GM18520 (cell line): ENCODE measurements around the gene RAB22A.

Experiments
- ATAC-seq: cut with Tn5 transposase; IDR thresholded peaks from one replicate; pipeline ENCODE4 v1.9.1; 2021; ENCODE audit not compliant: unreplicated experiment

RAB22A gene

DNA sequence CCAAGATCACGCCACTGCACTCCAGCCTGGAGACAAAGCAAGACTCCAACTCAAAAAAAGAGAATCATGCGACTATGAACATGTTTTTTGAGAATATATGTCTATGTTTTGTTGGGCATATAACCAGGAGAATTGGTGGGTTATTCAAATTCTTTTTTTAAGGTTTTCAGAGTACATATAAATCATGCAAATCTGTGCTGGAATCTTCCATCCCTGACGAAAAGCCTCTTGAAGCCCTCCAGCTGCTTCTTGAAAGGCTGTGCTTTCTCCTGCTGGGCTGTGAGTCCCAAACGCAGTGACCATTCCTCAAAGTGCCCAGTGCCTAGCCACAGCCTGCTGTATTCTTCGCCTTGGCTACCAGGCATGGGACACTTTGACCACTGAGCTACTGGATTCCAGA is 9.2 kb upstream of the RAB22A start:
- ATAC-seq, result no peak

DNA sequence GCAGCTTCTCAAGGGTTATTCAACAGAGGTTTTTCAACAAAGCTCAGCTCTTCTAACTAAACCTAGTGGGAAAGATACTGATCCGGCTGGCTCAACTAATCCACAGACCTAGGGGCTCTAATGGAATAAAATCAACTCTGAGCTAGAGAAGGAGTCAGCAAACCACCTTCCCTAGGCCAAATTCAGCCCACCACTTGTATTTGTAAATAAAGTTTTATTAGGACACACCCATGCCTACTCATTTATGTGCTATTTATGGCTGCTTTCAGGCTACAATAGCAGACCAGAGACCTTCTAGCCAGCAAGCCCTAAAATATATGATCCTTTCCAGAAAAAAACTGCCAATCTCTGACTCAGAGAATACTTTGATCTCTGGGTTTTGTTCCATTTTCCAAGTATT is 6.0 kb upstream of the RAB22A start:
- no peak for ATAC-seq

DNA sequence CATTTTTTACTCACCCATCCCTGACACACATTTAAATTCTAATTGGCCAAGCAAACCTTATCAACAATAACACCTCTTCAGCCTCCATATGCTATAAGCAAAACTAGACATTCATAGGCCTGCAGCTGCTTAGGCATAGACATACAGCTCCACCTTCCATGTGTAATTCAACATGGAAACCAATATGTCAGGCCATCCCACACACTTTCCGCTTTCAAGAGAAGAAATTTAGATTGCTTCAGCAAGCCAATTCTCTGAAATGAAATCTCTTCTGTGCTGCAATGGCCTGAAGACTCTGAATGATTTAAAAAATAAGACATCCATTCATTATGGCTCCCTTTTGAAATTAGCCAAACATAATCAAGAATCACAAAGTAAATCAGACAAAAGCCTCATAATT is 4.5 kb upstream of the RAB22A start:
- no peak for ATAC-seq

DNA sequence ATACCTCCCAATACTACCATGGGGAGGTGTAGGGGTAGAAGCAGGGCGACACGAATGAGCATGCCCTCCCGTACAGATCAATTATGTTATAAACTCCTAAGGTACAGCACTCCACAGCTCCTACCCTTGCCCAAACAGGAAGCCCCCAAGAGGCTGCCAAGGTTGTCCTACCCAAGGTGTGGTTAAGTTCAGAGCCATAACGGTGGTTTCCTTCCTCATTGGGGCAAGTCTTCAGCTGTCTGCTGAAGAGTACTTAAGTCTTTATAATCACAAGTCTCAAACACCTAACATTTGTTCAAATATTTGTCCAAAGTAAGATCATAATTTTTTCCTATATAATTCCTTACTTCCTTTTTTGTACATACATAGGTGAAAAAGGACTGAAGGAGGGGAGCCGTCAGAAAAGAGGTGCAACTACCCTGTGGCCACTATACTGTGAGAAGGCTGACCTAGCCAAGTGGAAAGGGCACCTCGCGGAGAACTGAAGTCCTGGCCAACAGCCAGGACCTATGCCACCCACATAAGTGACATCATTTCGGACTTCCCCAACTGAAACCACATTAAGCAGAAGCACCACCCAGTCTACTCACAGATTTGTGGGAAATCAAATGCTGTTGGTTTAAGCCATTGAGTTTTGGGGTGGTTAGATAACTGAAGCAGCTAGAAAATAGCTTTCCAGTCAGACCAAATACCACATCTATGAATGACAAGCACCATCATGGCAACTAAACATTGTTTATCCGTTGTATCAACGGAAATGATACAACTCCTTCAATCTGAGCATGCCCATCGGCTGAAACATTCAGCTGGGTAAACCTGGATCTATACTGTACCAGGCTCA is 2.9 kb upstream of the RAB22A start:
- peak; percentile 63 for ATAC-seq

DNA sequence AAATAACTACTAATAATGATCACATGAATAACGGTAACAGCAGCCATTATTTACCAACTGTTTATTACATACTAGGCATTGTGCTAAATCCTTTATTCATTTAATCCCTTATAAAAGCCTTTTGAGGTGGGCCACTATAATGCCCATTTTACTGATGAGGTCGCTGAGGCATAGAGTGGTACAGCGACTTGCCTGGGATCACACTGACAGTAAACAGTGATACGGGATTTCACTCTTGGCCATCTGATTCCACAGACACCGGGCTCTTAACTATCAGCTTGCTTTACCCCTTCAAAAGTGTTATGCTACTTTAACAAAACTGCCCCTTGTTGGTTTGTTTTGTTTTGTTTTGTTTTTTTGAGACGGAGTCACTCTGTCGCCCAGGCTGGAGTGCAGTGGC is 2.2 kb upstream of the RAB22A start:
- no peak for ATAC-seq

DNA sequence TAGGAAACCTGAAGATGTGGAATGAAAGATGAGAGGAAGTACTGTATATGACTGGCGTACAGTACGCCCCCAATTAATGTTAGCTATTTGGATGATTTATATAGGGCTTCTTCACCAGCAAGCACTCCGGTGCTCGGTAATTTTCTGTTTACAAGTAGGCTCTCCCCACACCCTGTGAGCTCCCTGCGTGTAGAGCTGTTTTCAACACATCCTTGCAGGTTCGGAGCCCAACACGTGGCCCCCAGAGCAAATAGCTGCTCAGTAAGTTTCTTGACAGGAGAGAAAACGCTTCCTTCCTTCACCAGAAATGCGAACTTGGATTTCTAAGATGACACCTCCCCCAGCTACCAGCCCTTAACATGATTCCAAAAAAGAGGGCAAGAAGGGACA is 1.2 kb upstream of the RAB22A start:
- no peak for ATAC-seq

DNA sequence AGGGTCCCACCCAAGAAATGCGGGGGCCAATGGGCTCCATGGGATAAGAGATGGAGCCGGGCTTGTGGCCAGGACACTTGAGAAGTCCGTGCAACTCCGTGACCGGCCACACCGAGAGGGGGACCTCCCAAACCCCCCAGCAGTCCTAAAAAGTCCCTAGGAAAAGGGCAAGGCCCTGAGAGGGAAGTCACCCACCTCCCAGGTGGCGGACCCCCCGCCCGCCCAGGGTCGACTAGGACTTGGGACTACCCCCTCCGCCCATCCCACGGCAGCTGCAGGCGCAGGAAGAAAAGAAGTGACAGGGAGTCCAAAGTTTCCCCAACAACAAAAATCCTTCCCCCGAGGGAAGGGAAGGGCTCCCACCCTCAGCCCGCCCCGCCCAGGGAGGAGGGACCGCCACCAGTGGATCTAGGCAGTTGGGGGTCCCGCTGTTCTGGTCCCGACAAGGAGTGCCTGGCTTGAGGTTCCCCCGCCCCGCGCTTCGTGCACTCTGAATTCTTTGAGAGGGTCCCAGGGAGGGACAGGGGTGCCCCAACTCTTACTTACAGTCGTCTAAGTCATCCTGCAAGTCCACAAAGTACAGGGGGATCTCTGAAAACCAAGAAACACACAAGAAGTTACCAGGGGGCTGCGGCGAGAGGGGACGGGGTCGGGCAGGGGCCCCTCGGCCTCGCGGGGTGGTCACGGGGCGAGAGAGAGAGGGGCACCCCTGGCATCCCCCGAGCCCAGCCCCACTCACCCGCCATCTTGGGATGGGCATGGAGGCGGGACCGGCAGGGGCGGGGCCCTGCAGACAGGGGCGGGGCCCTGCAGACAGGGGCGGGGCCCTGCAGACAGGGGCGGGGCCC is 611 bp upstream of the RAB22A start:
- ATAC-seq, result peak; percentile 25

DNA sequence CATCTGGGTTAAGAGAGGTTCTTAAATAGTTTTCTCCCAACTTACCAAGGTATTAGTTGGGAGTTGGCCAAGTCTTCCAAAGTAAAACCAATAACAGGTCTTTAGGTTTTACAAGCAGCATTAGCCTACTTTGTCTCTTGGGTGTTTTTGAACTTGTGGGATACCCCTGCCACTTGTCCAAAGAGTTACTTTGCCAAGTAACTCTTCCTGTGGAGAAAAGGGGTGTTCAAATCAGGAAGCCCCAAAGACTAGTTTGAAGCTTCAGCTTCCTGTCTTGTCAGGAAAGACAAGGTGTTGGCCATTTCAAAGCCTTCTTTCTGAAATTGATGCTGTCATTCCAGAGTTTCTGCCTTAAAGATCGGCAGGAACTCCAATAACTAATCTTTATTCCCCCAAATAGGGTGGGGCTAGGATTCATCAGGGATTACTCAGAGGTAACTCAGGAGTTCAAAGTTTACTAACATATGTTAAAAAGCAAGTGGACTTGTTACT is 822 bp downstream of the RAB22A start:
- ATAC-seq, result no peak

DNA sequence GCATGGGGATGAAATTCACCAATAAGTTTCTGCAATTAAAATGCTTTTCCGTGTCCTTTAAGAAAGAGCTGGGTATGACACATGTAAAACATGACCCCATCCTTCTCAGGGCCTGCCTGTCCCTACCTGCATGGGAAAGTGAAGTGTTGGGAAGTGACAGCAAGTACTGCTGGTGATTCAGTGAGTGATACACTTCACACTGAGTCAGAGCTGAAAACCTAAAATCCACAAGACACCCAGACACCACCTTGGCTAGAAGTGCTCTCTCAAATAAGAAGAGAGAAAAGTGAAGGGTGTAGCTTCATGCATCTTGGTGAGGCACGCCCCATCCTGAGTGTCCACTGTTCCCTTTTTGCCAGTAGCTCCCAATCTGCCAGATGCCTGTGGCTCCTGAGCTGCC is 3.3 kb downstream of the RAB22A start:
- no peak for ATAC-seq

DNA sequence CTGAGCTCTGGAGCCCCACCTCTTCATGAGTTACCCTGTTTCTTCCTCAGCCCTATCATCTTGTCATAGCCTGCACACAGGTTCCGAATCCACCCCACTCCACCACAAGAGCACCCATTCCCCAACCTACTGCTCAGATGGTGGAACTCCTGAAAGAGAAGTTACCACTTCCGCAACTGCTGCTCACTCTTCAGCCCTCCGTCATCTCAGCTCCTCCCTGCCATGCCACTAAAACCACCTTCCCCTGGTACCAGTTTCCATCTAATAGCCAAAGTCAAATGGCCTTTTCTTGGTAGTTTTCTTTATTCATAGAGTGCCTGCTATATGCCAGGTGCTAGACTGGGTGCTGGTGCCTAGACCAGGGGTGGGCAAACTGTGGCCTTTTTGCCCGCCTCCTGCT is 3.9 kb downstream of the RAB22A start:
- ATAC-seq, result no peak

DNA sequence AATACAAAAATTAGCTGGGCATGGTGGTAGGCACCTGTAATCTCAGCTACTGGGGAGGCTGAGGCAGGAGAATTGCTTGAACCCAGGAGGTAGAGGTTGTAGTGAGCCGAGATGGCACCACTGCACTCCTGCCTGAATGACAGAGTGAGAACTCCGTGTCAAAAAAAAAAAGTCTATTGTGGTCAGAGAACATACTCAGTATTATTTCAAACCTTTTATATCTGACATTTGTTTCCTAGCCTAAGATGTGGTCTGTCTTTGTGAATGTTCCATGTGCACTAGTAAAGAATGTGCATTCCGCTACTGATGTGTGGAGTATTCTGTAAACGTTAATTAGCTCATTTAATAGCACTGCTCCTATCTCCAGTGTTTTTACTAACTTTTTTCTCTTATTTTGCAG is 11.7 kb downstream of the RAB22A start:
- ATAC-seq, result no peak

DNA sequence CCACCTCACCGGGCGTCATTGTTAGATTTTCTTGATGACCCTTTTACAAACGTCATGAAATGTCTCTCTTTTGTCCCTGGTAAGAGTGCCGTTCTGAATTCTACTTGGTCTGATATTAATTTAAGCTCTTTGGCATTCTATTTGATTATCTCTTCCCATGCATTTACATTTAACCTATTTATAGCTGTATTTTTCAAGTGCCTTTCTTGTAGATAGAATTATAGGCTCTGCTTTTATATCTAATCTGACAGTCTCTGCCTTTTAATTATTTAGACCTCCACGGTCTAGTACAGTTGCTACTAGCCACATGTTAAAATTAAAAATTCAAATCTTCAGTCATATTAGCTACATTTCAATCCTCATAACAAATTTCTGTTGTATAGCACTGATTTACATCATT is 12.6 kb downstream of the RAB22A start:
- ATAC-seq, result no peak

DNA sequence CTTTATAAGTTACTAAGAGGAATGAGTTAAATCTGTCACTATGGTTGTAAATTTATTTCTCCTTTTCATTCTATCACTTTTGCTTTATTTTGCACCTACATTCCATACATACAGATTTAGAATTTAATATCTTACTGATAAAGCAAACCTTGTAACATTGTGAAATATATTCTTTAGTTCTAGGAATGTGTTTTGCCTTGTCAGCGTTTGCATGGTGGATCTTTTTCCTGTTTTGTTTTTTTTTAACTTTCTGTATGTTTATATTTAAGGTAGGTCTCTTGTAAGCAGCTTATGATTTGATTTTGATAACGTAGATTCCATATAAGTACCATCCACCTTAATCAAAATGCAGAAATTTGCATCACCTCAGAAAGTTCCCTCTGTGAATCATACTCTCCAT is 16.4 kb downstream of the RAB22A start:
- ATAC-seq, result no peak

DNA sequence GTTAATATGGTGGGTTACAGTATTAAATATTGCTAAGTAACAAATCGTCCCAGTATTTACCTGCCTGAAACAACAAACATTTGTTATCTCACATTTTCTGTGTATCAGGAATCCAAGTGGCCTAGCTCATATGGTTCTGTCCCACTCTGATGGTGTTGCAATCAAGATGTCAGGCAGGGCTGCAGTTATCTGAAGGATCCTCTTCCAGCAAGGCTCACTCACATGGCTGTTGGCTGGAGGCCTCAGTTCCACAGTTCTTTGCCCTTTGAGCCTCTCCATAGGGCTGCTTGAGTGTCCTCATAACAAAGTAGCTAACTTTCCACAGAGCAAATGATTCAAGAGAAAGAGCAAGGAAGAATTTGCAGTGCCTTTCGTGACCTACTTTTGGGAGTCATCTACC is 17.7 kb downstream of the RAB22A start:
- ATAC-seq, result no peak

DNA sequence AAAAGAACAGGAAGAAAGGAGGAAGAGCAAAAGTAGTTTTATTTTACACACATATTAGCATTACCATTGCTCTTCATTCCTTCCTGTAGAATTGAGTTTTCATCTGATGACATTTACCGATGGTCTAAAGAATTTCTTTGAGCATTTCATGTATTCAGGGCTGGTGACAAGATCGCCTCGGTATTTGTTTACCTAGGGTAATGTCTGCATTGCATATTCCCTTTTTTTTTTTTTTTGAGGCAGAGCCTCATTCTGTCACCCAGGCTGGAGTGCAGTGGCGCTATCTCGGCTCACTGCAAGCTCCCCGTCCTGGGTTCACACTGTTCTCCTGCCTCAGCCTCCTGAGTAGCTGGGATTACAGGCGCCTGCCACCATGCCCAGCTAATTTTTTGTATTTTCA is 19.3 kb downstream of the RAB22A start:
- no peak for ATAC-seq

DNA sequence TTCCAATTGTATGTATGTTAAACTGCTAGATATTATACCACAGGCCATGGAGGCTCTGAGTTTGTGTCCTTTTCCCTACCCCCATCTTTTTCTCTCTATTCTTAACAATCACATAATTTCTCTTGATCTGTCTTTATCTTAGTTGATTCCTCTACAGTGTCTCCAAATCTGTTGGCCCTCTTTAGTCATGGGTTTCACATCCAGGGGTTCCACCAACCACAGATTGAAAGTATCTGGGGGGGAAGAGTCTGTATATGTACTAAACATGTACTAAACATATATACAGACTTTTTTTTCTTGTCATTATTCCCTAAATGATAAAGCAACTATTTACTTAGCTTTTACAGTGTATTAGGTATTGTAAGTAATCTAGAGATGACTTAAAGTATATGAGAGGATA is 20.2 kb downstream of the RAB22A start:
- no peak for ATAC-seq

DNA sequence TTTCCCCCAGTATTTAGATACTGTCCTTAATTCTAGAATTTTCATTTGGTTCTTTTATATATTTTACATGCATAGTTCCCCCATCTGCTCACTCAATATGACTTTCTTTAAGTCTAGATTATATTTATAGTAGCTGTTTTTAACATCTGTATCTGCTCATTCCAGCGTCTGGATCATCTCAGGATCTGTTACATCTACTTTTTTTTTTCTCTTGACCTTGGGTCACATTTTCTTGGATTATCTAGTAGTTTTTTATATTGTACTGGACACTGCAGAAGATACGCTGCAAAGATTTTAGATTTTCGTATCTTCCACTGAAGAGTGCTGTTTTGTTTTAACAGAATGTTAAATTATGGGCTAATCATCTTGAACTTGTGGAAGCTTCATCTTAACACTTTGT is 20.7 kb downstream of the RAB22A start:
- ATAC-seq, result no peak

DNA sequence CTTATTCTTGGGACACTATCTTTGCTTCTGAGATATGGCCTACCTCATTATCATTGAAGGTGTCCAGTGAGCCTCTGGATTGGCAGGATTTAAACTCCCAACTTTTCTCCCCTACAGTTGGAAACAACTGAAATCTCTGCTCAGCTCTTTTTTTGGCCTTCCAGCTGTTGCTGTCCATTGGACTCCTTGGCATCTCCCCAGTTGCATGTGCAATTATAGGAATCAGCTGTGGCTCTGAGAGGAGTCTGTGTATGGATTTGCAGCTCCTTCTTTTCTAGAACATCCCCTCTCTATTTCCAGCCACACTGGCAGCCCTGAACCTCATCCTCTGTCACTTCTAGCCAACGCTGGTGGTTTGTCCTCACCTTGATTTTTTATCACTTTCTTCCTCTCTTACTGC is 21.2 kb downstream of the RAB22A start:
- ATAC-seq, result no peak

DNA sequence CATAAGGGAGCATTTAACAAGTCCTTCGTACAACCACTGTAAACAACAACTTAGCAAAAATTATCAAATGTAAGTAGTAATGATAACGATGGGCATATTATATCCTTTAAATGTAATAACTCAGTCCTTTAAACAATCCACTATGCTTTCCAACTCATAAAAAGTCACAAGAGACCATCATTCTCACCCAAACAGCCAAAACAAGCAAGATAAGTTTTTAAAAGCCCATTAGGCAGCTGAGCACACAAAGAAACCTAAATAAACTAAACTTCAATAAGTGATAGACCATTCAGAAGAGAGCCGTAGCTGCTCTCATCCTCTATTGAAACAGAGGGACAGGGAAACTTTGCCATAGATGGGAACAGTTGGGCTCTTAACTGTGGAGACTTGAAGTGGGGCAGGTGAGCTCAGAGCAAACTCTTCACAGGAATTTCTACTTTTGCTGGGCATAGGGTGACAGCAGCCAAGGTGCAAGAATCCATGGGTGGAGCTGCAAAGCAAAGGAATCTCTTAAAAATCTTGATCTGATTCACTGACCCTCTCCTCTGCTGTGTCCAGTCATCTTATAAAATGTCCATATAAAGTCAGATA is 22.5 kb downstream of the RAB22A start:
- no peak for ATAC-seq

DNA sequence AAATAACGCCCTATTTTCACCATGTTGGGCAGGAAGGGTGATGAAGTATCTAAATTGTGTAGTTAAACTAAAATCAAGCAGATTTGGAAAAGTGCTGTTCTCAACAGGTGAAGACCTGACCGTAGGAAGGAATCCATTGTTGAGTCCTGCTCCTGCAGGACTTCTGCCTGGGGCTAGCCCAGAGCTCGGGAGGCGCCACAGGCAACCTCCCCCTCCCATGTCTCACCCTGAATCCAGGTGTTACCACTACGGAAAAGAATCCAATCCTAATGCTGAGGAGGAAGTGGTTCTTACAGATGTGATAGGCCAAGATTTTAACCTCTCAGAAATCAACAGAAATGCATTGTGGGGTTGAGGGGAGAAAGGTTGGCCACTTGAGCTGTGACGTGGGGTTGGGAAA is 30.2 kb downstream of the RAB22A start:
- no peak for ATAC-seq

DNA sequence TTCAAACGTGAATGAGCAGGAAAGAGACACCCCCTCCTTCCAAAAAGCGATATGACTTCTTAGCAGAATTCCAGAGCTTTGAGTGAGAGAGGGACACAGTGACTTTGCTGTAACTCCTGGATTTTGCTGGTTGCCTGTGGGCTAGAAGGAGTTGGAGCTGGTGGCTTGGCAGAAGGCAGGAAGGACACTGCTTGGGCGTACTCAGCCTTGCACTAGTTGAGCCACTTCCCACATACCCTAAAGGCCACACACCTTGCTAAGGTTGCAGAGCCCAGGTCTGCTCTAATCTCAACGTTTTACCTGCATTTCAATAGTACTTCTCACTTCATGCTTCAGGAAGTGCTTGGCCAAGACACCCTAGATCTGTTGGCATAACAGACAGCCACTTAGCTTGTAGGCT is 30.6 kb downstream of the RAB22A start:
- ATAC-seq, result no peak

DNA sequence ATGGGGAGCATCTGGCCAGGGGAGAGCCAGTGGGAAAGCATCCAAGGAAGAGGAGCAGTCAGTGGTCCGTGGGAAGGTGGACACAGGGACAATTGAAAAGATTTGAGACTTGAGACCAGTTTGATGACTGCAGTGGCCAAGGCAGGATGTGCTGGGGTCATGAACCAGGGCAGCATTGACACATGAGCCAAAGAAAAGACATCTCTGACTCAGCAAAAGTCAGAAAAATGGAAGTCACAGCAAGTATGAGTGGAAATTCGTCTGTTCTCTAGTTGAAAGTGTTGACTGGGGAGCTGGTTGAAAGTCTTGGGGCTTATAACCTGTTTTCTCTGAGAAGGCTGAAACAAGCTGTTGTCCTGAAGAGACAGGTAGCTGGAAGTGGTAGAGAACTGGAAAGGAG is 31.3 kb downstream of the RAB22A start:
- ATAC-seq, result no peak
